Lower lobe of right lung (tissue), 2 donors: ENCODE results near the gene PLPP7. TPM values are rescaled to one million over a fixed set of nuclear protein-coding genes. Genes with fewer than 3 reads are reported as not detected.

Experiments used
- ATAC-seq, 2 donors: fragments of 200-7000 bp; cut with Tn5 transposase; one replicate each; pipeline ENCODE4 v1.9.1; 2020 to 2022; ENCODE audit warnings: mild to moderate bottlenecking in 2 of 2, moderate library complexity in 2 of 2
- DNase-seq: peaks from one replicate; pipeline ENCODE4 v3.0.0-alpha.2; 2020
- H3K27ac ChIP-seq: fragments of 200-600 bp; one replicate; pipeline ENCODE4 v1.8.0; 2022
- H3K27me3 ChIP-seq: fragments of 200-600 bp; one replicate; pipeline ENCODE4 v1.8.0; 2022; ENCODE audit warnings: low read depth
- H3K36me3 ChIP-seq: fragments of 200-600 bp; one replicate; pipeline ENCODE4 v1.8.0; 2022; ENCODE audit warnings: mild to moderate bottlenecking
- H3K4me1 ChIP-seq: fragments of 200-600 bp; one replicate; pipeline ENCODE4 v1.8.0; 2022
- H3K4me3 ChIP-seq: fragments of 200-600 bp; one replicate; pipeline ENCODE4 v1.8.0; 2022; ENCODE audit warnings: mild to moderate bottlenecking
- H3K9me3 ChIP-seq: fragments of 200-600 bp; one replicate; pipeline ENCODE4 v1.8.0; 2022
- intact Hi-C: fragments of 100-400 bp; cut with DNase I; formaldehyde crosslinking; loops from one replicate; pipeline ENCODE4 v1.11.0; 2022
- total RNA-seq: library from RNA; stranded (reverse); fragmentation: NEBNext Ultra II Directional; extraction: Animal tissue kit (Norgen Biotek cat#: 25700); gene quantifications from one replicate; pipeline ENCODE4 v1.2.1, GENCODE V29; 2021
- TF ChIP-seq, protein P1 (sequence below): fragments of 200-600 bp; IDR thresholded peaks from one replicate; pipeline ENCODE4 v1.8.0; 2022; ENCODE audit warnings: antibody characterized with exemption, mild to moderate bottlenecking
- donor health status: DM: no; HTN: yes; CAD: no; lungs with severe emphysema.

Gene PLPP7
- total RNA-seq, 1 donor from 2014 or later, result 1.7 TPM

DNA sequence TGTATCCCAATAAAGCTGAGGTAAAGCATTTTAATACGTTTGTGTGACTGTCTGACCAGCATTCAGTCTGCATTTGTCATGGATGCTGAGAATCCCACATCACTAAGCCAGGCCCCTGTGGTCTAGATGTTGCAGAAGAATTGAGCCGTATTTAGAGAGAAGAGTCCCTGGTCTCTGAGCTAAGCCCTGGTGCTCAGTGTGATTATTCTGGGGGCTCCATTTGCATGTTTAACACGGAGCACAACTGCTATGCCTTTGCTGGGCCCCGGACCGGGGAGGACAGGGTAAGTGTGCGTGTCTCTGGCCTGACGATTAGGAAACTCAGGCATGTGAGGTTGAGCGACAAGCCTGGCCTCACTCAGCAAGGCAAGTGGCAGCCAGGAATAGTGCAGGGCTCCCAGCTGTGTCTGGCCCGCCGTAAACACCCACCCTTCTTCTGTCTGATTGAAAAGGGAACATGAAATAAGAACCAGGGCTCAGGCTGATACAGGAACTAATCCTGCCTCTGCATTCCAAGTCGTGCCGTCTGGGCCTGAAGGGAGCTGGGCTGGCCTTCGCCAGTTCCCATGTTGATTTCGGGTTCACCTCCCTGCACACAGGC, 35.5 kb upstream of the PLPP7 start:
- intact Hi-C loops, result no loop called here
- Histone ChIP-seq H3K36me3 (peaks cover 5% of the 10 kb centered on the region), H3K4me3 (no peak overlapping the region), H3K27me3 (no peaks in the 10 kb centered on the region), H3K9me3 (no peaks in the 10 kb centered on the region), H3K27ac (peak overlapping the region; percentile 82), H3K4me1 (peaks cover 43% of the 10 kb centered on the region)
- DNase-seq, result peak; percentile 71
- ATAC-seq, result peak; percentile 36 to 61
- TF ChIP-seq, protein P1, sequence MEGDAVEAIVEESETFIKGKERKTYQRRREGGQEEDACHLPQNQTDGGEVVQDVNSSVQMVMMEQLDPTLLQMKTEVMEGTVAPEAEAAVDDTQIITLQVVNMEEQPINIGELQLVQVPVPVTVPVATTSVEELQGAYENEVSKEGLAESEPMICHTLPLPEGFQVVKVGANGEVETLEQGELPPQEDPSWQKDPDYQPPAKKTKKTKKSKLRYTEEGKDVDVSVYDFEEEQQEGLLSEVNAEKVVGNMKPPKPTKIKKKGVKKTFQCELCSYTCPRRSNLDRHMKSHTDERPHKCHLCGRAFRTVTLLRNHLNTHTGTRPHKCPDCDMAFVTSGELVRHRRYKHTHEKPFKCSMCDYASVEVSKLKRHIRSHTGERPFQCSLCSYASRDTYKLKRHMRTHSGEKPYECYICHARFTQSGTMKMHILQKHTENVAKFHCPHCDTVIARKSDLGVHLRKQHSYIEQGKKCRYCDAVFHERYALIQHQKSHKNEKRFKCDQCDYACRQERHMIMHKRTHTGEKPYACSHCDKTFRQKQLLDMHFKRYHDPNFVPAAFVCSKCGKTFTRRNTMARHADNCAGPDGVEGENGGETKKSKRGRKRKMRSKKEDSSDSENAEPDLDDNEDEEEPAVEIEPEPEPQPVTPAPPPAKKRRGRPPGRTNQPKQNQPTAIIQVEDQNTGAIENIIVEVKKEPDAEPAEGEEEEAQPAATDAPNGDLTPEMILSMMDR, result no peak

DNA sequence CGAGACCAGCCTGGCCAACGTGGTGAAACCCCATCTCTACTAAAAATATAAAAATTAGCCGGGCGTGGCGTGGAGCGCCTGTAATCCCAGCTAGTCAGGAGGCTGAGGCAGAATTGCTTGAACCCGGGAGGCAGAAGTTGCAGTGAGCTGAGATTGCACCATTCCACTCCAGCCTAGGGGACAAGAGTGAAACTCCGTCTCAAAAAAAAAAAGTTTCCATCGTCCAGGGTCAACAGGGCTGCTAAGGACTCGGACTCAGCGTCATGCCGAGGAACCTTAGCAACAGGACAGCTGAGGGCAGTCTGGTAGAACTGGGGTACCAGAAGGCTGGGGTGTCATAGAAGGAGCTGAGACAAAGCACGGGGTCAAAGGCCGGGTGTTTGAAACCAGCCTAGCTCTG, 34.9 kb upstream of the PLPP7 start:
- intact Hi-C loops, result no loop called here

DNA sequence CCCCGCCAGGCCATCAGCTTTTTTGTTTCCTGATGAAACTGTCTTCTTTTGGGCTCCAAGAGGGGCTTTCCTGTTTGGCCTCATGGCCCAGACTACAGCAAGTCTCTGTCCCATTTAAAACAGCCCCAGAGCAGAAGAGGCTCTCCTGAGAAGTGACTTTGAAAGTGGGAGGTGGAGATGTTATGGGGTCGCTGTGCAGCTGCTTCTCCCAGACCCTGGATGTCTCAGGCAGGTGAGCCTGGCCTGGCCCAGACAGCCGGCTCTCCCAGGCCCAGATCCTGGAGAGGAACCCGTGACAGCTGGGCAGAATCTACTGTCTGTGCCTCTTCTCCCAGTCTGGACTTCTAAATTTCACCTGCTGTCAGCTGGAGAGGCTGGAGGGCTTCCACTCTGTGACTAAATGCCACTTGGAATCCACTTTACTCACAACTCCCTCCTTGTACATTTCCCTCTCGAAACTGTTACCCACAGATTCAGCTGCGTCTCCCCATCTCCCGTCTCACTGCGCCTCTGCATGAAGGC, 33.8 kb upstream of the PLPP7 start:
- no peaks in the 10 kb centered on the region for H3K9me3 ChIP-seq
- ATAC-seq, result no peak
- DNase-seq, result no peak
- H3K4me1 ChIP-seq, result peaks cover 43% of the 10 kb centered on the region
- H3K27me3 ChIP-seq, result no peaks in the 10 kb centered on the region
- peaks cover 22% of the 10 kb centered on the region for H3K36me3 ChIP-seq
- H3K27ac ChIP-seq, result peak overlapping the region; percentile 82
- H3K4me3 ChIP-seq, result peak overlapping the region; percentile 19
- TF ChIP-seq, protein P1, result no peak
- intact Hi-C loops, result no loop called here

More for the DNA sequence above, 34.9 kb upstream of the PLPP7 start:
- H3K27me3 ChIP-seq, result no peaks in the 10 kb centered on the region
- peak overlapping the region; percentile 82 for H3K27ac ChIP-seq
- no peak for ATAC-seq
- no peaks in the 10 kb centered on the region for H3K9me3 ChIP-seq
- no peak for DNase-seq
- H3K4me3 ChIP-seq, result no peak overlapping the region
- peaks cover 11% of the 10 kb centered on the region for H3K36me3 ChIP-seq
- peaks cover 43% of the 10 kb centered on the region for H3K4me1 ChIP-seq
- TF ChIP-seq, protein P1, result no peak

GRCh38 chr9:131257266-131258025, 32.1 kb upstream of the PLPP7 start:
- Histone ChIP-seq H3K36me3 (peaks cover 29% of the 10 kb centered on the region), H3K4me3 (no peak overlapping the region), H3K4me1 (peaks cover 47% of the 10 kb centered on the region), H3K9me3 (no peaks in the 10 kb centered on the region), H3K27me3 (no peaks in the 10 kb centered on the region), H3K27ac (peak overlapping the region; percentile 85)
- DNase-seq (no peak), ATAC-seq (no peak)
- intact Hi-C loops, result no loop called here
- TF ChIP-seq, protein P1, result no peak

- ATAC-seq, result no peak
- intact Hi-C loops, result no loop called here
- Histone ChIP-seq H3K9me3 (no peaks in the 10 kb centered on the region), H3K27me3 (no peaks in the 10 kb centered on the region), H3K27ac (no peak overlapping the region), H3K36me3 (peaks cover 32% of the 10 kb centered on the region), H3K4me3 (no peak overlapping the region), H3K4me1 (peaks cover 52% of the 10 kb centered on the region)
- TF ChIP-seq, protein P1, result no peak
- DNase-seq, result no peak
Observed at GRCh38 chr9:131258186-131258585, 31.3 kb upstream of the PLPP7 start.
